ENCODE data around the gene CMC4. TPM values are rescaled to one million over a fixed set of nuclear protein-coding genes. Genes with fewer than 3 reads are reported as not detected.

CMC4 gene, protein sequence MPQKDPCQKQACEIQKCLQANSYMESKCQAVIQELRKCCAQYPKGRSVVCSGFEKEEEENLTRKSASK
- 10 to 100 TPM; 20.3 to 30.8 (median 25.0) TPM for total RNA-seq

DNA sequence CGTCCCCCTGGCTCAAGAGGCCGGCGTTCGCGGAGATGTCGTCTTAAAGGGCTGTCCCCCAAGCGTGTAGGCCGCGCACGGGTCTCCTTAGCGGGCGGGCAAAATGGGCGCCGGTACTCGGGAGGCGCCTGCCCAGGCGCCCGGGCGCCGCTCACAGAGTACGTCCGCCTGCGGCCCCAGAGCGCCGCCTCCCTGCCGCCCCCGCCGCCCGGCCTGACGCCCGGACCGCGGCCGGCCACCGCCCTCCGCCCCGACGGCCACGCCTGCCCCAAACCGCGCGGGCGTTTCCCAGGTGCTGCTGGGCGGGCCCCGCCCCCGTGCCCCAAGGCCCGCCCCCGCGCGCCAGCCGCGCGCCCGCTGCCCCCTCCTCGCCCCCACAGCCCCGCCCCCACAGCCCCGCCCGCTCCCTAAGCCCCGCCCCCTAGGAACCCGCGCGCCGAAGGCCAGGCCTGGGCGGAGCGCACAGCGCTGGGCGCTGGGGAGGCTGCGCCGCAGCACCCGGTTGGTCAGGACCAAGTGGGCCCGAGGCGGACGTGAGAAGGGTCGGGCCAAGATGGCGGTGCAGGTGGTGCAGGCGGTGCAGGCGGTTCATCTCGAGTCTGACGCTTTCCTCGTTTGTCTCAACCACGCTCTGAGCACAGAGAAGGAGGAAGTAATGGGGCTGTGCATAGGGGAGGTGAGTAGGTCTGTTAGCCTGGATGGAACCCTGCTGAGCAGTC is at the start of gene CMC4, which contains the start of the genes BRCC3 and MTCP1:
Gene CMC4, minus strand, starts transcription at position 162 of the 719 bp plus-strand sequence. CDS start 7,113 bp downstream, outside the sequence.
Gene BRCC3, plus strand, starts transcription at position 534 of the 719 bp plus-strand sequence. Its CDS starts 20 bp downstream, at position 554.
Gene MTCP1, minus strand, starts transcription at position 162 of the 719 bp plus-strand sequence. CDS start 5,126 bp downstream, outside the sequence.
- no peak for TF ChIP-seq CTCF (IDR thresholded peaks at IDR 0.05; ENCODE audit: low read depth)

DNA sequence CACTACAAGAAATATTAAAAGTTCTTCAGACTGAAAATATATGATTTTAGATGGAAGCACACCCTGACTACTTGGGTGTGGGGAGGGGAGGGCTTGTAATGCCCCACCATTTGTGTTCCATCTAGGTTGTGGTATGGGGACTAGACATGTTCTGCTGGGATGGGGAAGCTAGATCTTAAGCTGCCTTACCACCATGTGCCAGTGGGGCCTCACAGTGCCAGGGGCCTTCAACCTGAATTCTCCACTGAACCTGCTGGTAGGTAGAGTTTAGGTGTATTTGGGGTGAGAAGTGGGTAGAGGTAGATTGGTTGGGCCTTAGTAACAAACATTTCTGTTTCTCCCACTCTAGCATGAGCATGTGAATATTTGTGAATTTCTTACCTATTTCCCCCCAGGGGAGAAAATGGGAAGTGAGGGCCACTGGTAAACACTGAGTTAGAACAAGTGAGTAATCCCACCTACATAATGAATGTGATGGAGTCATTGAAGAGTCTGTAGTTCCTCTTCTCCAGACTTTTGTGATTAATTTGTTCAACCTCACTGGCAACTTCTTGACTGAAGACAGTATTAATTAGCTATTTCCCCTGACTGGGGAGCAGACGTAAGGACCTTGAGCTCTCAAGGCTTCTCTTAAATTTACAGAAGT is 44.4 kb upstream of the CMC4 start:
- no peak for TF ChIP-seq CTCF (IDR thresholded peaks at IDR 0.05; ENCODE audit: low read depth)

DNA sequence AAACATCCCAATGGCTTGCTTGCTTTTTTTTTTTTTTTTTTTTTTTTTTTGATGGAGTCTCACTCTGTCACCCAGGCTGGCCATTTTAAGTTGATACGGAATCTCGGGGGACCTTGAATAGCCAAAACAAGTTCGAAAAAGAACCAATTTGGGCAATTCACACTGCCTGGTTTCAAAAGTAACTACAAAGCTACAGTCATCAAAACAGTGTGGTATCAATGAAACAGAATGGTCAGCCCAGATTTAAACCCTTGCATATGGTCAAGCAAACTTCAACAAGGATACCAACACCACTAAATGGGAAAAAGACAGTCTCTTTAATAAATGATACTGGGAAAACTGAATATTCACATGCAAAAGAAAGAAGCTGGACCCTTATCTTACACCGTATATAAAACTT is 42.2 kb upstream of the CMC4 start:
- TF ChIP-seq CTCF (IDR thresholded peaks at IDR 0.05; ENCODE audit: low read depth), result no peak

DNA sequence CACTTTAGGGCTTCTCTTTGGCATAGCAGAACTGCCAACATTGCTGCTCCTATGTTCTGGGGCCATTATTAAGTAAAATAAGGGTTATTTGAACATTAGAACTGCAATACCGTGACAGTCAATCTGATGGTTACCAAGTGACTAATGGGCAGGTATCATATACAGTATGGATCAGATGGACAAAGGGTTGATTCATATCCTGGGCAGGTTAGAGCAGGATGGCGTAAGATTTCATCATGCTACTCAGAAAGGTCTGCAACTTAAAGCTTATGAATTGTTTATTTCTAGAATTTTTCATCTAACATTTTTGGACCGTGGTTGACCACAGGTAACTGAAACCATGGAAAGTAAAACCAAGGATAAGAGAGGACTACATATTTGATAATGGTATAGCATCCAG is 41.2 kb upstream of the CMC4 start:
- TF ChIP-seq CTCF (IDR thresholded peaks at IDR 0.05; ENCODE audit: low read depth), result no peak

DNA sequence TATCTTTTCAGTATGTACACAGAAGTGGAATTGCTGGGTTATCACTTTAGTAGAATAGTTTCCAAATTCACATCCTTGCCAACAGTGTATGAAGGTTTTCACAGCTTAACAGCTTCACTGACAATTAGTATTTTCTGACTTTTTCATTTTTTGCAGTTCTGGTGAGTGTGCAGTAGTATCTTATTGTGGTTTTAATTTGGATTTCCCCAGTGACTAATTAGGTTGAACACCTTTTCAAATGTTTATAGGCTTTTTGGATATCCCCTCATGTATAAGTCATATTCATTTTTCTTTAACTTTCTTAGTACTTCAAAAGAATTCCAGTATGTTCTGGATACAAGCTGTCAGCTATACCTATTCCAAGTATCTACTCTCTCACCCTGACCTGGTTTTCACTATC is 37.5 kb upstream of the CMC4 start:
- TF ChIP-seq CTCF (IDR thresholded peaks at IDR 0.05; ENCODE audit: low read depth), result no peak

- no peak for TF ChIP-seq CTCF (IDR thresholded peaks at IDR 0.05; ENCODE audit: low read depth)
These were observed 35.0 kb upstream of the CMC4 start for GRCh38 chrX:155105919-155106318.

- no peak for TF ChIP-seq CTCF (IDR thresholded peaks at IDR 0.05; ENCODE audit: low read depth)
These were observed 23.6 kb upstream of the CMC4 start for GRCh38 chrX:155094468-155095061.

All from subcutaneous adipose tissue (tissue), 4 donors.